ENCODE data around the gene GPR141.

Gene GPR141

GRCh38 chr7:37713613-37714012 is 30.0 kb downstream of the GPR141 start:
- no peak for TF ChIP-seq CTCF (IDR thresholded peaks at IDR 0.05)
- H3K27ac ChIP-seq = no peak overlapping the region
- no peak overlapping the region for H3K4me3 ChIP-seq
- no peak for DNase-seq (ENCODE audit: low spot score)

DNA sequence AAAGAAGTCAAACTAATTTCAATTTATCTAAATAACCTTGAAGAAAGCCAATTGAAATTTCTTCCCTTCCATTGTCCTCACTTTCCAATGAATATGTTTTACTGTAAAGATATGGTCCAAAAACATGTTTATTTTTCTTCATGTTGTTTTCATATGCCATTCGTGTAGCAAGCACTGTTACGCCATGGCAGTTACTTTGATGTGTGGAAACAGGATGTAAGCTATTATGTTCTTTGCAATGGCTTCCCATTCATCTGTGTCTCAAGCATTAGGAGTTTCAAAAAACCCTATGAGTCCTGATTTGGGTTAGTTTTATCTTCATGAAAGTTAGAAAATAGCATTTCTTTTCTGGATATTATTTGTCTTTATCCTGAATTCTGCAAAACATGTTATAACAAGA is 31.0 kb downstream of the GPR141 start:
- Histone ChIP-seq H3K27ac (no peak overlapping the region), H3K4me3 (no peak overlapping the region)
- TF ChIP-seq CTCF (IDR thresholded peaks at IDR 0.05) = no peak
- DNase-seq (ENCODE audit: low spot score) = no peak

GRCh38 chr7:37718585-37718984 is 35.0 kb downstream of the GPR141 start:
- H3K4me3 ChIP-seq = no peak overlapping the region
- TF ChIP-seq CTCF (IDR thresholded peaks at IDR 0.05) = no peak

DNA sequence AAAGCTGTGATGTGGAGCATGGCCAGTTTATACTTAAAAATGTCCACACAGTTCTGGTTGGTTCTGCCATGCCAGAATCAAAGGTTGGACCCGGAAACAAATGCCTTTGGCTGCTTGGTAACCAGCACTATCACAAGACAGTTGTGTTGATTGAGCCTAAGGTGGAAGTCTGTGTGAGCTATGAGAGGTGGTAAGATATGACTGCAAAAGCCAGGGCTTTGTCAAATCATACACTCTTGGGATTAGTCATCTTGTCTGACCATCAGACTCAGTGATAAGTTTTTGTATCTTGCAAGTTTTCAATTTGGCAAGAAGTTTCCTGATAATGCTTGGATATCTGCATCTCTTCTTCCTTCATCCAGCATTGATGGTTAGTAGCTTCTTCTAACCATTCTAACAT is 35.5 kb downstream of the GPR141 start:
- no peak for DNase-seq (ENCODE audit: low spot score)
- TF ChIP-seq CTCF (IDR thresholded peaks at IDR 0.05) = no peak
- Histone ChIP-seq H3K27ac (no peak overlapping the region), H3K4me3 (no peak overlapping the region)

More at GRCh38 chr7:37718585-37718984, 35.0 kb downstream of the GPR141 start:
- no peak overlapping the region for H3K27ac ChIP-seq
- DNase-seq (ENCODE audit: low spot score) = no peak

- no peak for DNase-seq (ENCODE audit: low spot score)
- no peak for TF ChIP-seq CTCF (IDR thresholded peaks at IDR 0.05)
- no peak overlapping the region for H3K27ac ChIP-seq
- H3K4me3 ChIP-seq = no peak overlapping the region
These were observed 41.2 kb downstream of the GPR141 start for GRCh38 chr7:37724732-37725131.

DNA sequence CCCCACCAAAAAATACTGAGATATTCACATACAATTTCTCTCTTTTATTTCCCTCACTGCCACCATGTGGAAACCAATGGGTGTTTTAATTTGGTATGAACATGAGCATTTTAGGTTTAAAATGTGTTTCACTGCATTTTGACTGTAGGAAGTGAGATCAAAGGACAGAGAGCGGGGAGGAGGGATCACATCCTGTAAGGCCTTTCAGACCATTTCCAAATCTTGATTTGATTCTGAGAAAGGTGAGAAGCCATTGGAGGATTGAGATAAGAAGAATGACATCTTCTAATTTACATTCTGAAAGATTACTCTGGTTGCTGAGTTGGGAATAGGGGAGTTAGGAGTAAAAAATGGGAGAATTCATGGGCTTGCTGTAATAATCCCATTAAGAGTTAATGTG is 42.5 kb downstream of the GPR141 start:
- no peak overlapping the region for H3K27ac ChIP-seq
- no peak for DNase-seq (ENCODE audit: low spot score)
- TF ChIP-seq CTCF (IDR thresholded peaks at IDR 0.05) = no peak
- no peak overlapping the region for H3K4me3 ChIP-seq

GRCh38 chr7:37728747-37729146 is 45.2 kb downstream of the GPR141 start:
- no peak for DNase-seq (ENCODE audit: low spot score)
- no peak for TF ChIP-seq CTCF (IDR thresholded peaks at IDR 0.05)
- H3K27ac ChIP-seq = peak overlapping the region; percentile 35 to 62
- no peak overlapping the region for H3K4me3 ChIP-seq
